Measurements from ENCODE around the gene JUN. TPM values are rescaled to one million over a fixed set of nuclear protein-coding genes. Genes with fewer than 3 reads are reported as not detected.

The JUN gene
- total and polyA plus RNA-seq, 2 donors (not counting 3 experiments of a cell fraction or from before 2014, with no cell fraction given) = 88.3 to 89.3 TPM

DNA sequence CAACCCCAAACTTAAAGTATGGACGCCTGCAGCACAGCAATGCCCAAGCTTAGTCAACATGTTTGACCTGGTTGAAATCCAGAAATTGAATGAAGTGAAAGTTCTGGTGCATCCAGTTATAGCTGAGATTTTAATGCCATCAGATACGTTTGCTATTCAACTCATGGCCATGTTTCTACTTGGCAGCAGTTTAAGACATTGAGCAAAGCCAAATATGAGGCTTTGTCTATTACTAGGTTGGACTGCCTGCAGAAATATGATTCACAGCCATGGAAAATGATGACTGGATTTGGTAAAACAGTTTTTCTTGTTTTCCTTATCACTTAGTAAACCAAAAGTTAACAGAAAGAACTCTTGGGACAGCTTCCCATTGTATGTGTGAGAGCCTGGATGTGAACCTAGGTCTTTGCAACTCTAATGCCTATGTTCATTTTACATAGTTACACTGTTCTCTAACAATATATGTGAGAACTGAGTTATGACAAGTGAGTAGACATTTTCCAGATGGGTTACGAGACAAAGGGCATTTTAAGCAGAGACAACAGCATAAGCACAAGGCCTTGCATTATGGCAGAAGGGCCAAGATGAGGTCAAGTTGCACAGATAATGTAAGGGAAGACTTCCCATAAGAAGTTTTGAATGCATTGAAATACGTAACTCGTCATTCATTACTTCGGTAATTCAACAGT, 51.6 kb downstream of the JUN start:
- Histone ChIP-seq H3K9me1 (replicated peaks; ENCODE audit: control insufficient read depth, extremely low read depth, insufficient read depth, low read length) (no peaks in the 10 kb centered on the region), H3K9me3 (replicated peaks; ENCODE audit: control insufficient read depth, insufficient read depth, low read length) (no peaks in the 10 kb centered on the region), H2AFZ (ENCODE audit: low read depth, low read length) (no peak overlapping the region), H3K27ac (ENCODE audit: insufficient read depth, low read depth, low read length) (no peak overlapping the region), H3K79me2 (ENCODE audit: control insufficient read depth, insufficient read depth, low read length) (no peaks in the 10 kb centered on the region), H3K27me3 (ENCODE audit: control insufficient read depth in 2 of 2, insufficient read depth in 2 of 2, low read length in 2 of 2) (no peaks in the 10 kb centered on the region), H3K4me3 (replicated peaks in 1 of 3; ENCODE audit: insufficient read depth in 1 of 3, low read depth in 1 of 3, low read length in 3 of 3) (no peak overlapping the region), H3K4me2 (ENCODE audit: insufficient read depth, low read length) (no peak overlapping the region), H3K9ac (replicated peaks; ENCODE audit: extremely low read depth, insufficient read depth, low read length) (no peak overlapping the region), H4K20me1 (replicated peaks; ENCODE audit: control insufficient read depth, extremely low read depth, insufficient read depth, low read length) (no peaks in the 10 kb centered on the region), H3K36me3 (ENCODE audit: control insufficient read depth in 2 of 2, extremely low read depth in 1 of 2, insufficient read depth in 2 of 2, low read length in 2 of 2) (no peaks in the 10 kb centered on the region), H3K4me1 (ENCODE audit: control insufficient read depth, extremely low read depth, insufficient read depth, low read length) (peaks cover 9% of the 10 kb centered on the region)
- no peak for FAIRE-seq
- CTCF ChIA-PET = interaction anchor here (0.5 kb wide), 1 partner anchor 74 kb away, joined by 3 read pairs; no protein-coding TSS in a partner anchor
- DNase-seq (ENCODE audit: low read depth, low spot score) = no peak
- no TSS peak for BruUV-seq (replicated peaks)
- intact Hi-C loops (cut with micrococcal nuclease) (no loop called here), dilution Hi-C loops (cut with MboI; ENCODE audit: extremely low pct_ligation_motif_present, low sequenced_read_pairs) (no loop called here)
- POLR2A ChIA-PET = no interaction called here
- TF ChIP-seq POLR2AphosphoS5 (IDR thresholded peaks at IDR 0.05; ENCODE audit: insufficient read depth, low read depth, low read length) = no peak
- TF ChIP-seq, protein P1, sequence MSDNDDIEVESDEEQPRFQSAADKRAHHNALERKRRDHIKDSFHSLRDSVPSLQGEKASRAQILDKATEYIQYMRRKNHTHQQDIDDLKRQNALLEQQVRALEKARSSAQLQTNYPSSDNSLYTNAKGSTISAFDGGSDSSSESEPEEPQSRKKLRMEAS (IDR thresholded peaks at IDR 0.05; ENCODE audit: insufficient read depth, insufficient read length) = no peak
- no peak for TF ChIP-seq GATA2 (IDR thresholded peaks at IDR 0.05; ENCODE audit: insufficient read depth, insufficient read length, low read depth, low read length)
- no peak for TF ChIP-seq JUN (IDR thresholded peaks at IDR 0.05; ENCODE audit: borderline replicate concordance, insufficient read depth, insufficient read length, low read depth)

Other genes starting within 250 kb of the JUN start
- 4.6 and 7.7 TPM in 2 replicates for gene OMA1, start 237.3 kb downstream of the JUN start, total RNA-seq
- gene OMA1, start 237.3 kb downstream of the JUN start, polyA plus RNA-seq = 2.4 and 4.0 TPM in 2 replicates
- gene TACSTD2, start 206.8 kb downstream of the JUN start, total RNA-seq = 14.1 and 30.7 TPM in 2 replicates
- gene TACSTD2, start 206.8 kb downstream of the JUN start, polyA plus RNA-seq = 43.3 and 61.5 TPM in 2 replicates
- gene MYSM1, start 84.0 kb downstream of the JUN start, total RNA-seq = 31.8 and 36.5 TPM in 2 replicates
- gene MYSM1, start 84.0 kb downstream of the JUN start, polyA plus RNA-seq = 5.7 and 8.2 TPM in 2 replicates

Measured in endothelial cell of umbilical vein (primary cell).